ENCODE data around the gene NSDHL.

DNA sequence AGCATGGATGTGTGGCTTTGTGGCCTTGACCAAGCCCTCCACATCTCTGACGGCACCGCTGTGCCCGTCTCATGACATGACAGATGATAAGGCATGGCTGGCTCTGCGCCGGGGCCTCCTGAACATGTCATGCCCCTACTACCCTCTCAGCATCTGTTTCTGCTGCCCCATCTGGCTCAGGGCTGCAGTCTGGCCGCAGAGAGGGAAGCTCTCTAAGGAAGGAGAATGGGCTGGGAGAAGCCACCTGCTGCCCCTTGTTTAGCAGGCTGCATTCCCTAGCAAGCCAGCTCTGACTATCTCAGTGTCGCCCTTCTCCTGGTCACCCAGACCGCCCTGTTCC is 74.2 kb downstream of the NSDHL start:
- TF ChIP-seq POLR2A (IDR thresholded peaks at IDR 0.05) (no peak), POLR2AphosphoS5 (IDR thresholded peaks at IDR 0.05) (no peak)
- TF ChIP-seq, protein P1, sequence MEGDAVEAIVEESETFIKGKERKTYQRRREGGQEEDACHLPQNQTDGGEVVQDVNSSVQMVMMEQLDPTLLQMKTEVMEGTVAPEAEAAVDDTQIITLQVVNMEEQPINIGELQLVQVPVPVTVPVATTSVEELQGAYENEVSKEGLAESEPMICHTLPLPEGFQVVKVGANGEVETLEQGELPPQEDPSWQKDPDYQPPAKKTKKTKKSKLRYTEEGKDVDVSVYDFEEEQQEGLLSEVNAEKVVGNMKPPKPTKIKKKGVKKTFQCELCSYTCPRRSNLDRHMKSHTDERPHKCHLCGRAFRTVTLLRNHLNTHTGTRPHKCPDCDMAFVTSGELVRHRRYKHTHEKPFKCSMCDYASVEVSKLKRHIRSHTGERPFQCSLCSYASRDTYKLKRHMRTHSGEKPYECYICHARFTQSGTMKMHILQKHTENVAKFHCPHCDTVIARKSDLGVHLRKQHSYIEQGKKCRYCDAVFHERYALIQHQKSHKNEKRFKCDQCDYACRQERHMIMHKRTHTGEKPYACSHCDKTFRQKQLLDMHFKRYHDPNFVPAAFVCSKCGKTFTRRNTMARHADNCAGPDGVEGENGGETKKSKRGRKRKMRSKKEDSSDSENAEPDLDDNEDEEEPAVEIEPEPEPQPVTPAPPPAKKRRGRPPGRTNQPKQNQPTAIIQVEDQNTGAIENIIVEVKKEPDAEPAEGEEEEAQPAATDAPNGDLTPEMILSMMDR (IDR thresholded peaks at IDR 0.05), result no peak
